Brain microvascular endothelial cell (primary cell): ENCODE measurements around the gene RPN2.

Experiments used
- DNase-seq: peaks from one replicate; pipeline ENCODE4 v3.0.0-alpha.2; 2020
- H3K27ac ChIP-seq: fragments of 250-450 bp; sonication (Bioruptor Pico); 2 replicates; pipeline ENCODE4 v1.5.1; 2020; ENCODE audit warnings: mild to moderate bottlenecking, moderate library complexity
- H3K27me3 ChIP-seq: fragments of 250-450 bp; sonication (Bioruptor Pico); replicated peaks from 2 replicates; pipeline ENCODE4 v1.5.1; 2020; ENCODE audit warnings: mild to moderate bottlenecking
- H3K36me3 ChIP-seq: fragments of 250-450 bp; sonication (Bioruptor Pico); replicated peaks from 2 replicates; pipeline ENCODE4 v1.5.1; 2020; ENCODE audit warnings: mild to moderate bottlenecking
- H3K4me3 ChIP-seq: 2 replicates; pipeline ENCODE4 v1.5.1; 2011; ENCODE audit warnings: low read depth, mild to moderate bottlenecking, control low read depth, low read length, moderate library complexity
- CTCF ChIP-seq: IDR thresholded peaks from 2 replicates; pipeline ENCODE4 v1.5.1; 2011; ENCODE audit warnings: low read depth, mild to moderate bottlenecking, moderate library complexity, low read length, control low read depth, inconsistent platforms; ENCODE audit errors: missing control alignments
- in situ Hi-C: cut with HindIII; loops from 2 replicates; pipeline ENCODE4 v1.10.0; 2017; ENCODE audit warnings: low sequenced_read_pairs, low pct_ligation_motif_present

The RPN2 gene

GRCh38 chr20:37278966-37279590 lies 99.9 kb downstream of the RPN2 start:
- Histone ChIP-seq H3K27ac (no peak overlapping the region), H3K27me3 (no peaks in the 10 kb centered on the region), H3K36me3 (no peaks in the 10 kb centered on the region), H3K4me3 (no peak overlapping the region)
- in situ Hi-C loops: no loop called here
- DNase-seq: no peak
- TF ChIP-seq CTCF: no peak

GRCh38 chr20:37279820-37280219 lies 100.7 kb downstream of the RPN2 start:
- H3K36me3 ChIP-seq: no peaks in the 10 kb centered on the region
- H3K27me3 ChIP-seq: no peaks in the 10 kb centered on the region
- no peak for DNase-seq
- H3K4me3 ChIP-seq: no peak overlapping the region
- no peak overlapping the region for H3K27ac ChIP-seq
- in situ Hi-C loops: no loop called here
- TF ChIP-seq CTCF: no peak

- no peak overlapping the region for H3K4me3 ChIP-seq
- in situ Hi-C loops: no loop called here
- no peak overlapping the region for H3K27ac ChIP-seq
- TF ChIP-seq CTCF: no peak
- no peaks in the 10 kb centered on the region for H3K36me3 ChIP-seq
- H3K27me3 ChIP-seq: no peaks in the 10 kb centered on the region
- no peak for DNase-seq
Measured at GRCh38 chr20:37280403-37280802, 101.3 kb downstream of the RPN2 start.

GRCh38 chr20:37282556-37282955 lies 103.4 kb downstream of the RPN2 start:
- Histone ChIP-seq H3K36me3 (no peaks in the 10 kb centered on the region), H3K27ac (no peak overlapping the region), H3K27me3 (no peaks in the 10 kb centered on the region), H3K4me3 (no peak overlapping the region)
- in situ Hi-C loops: no loop called here
- peak; percentile 61 for DNase-seq
- peak; percentile 70 for TF ChIP-seq CTCF

- Histone ChIP-seq H3K36me3 (no peaks in the 10 kb centered on the region), H3K4me3 (no peak overlapping the region), H3K27me3 (no peaks in the 10 kb centered on the region), H3K27ac (no peak overlapping the region)
- TF ChIP-seq CTCF: no peak
- DNase-seq: no peak
- in situ Hi-C loops: no loop called here
Measured at GRCh38 chr20:37283530-37284195, 104.5 kb downstream of the RPN2 start.
